Progenitor cell of endocrine pancreas (in vitro differentiated cells): ENCODE results near the gene B3GNT3. TPM values are rescaled to one million over a fixed set of nuclear protein-coding genes. Genes with fewer than 3 reads are reported as not detected.

ENCODE experiments used
- DNase-seq: peaks from one replicate; pipeline ENCODE4 v3.0.0; 2021; ENCODE audit warnings: low spot score; ENCODE audit not compliant: unreplicated experiment
- H3K27ac Mint-ChIP-seq: 2 replicates; pipeline ENCODE4 v1.8.0; 2021; ENCODE audit warnings: mild to moderate bottlenecking, moderate library complexity, mixed read lengths
- H3K27me3 Mint-ChIP-seq: 2 replicates; pipeline ENCODE4 v1.8.0; 2021; ENCODE audit warnings: mixed read lengths
- H3K36me3 Mint-ChIP-seq: 2 replicates; pipeline ENCODE4 v1.8.0; 2022; ENCODE audit warnings: mixed read lengths; ENCODE audit not compliant: insufficient read depth
- H3K4me1 Mint-ChIP-seq: 2 replicates; pipeline ENCODE4 v1.8.0; 2021; ENCODE audit warnings: low read depth, mixed read lengths
- H3K4me3 Mint-ChIP-seq: 2 replicates; pipeline ENCODE4 v1.8.0; 2021; ENCODE audit warnings: low read depth, mild to moderate bottlenecking, moderate library complexity, mixed read lengths
- H3K9me3 Mint-ChIP-seq: 2 replicates; pipeline ENCODE4 v1.8.0; 2021; ENCODE audit warnings: low read depth, mixed read lengths
- CTCF ChIP-seq: fragments of 200-600 bp; sonication (generic); IDR thresholded peaks from one replicate; pipeline ENCODE4 v1.5.0; 2021; ENCODE audit warnings: antibody characterized with exemption, mild to moderate bottlenecking; ENCODE audit not compliant: unreplicated experiment
- total RNA-seq: library from RNA; stranded (reverse); gene quantifications from 2 replicates; pipeline ENCODE4 v1.2.1, GENCODE V29; 2021

B3GNT3 gene
- total RNA-seq, 1 donor from 2014 or later = not detected

GRCh38 chr19:17803264-17803896 lies 8.4 kb downstream of the B3GNT3 start:
- peaks cover 13% of the 10 kb centered on the region for H3K27me3 Mint-ChIP-seq
- no peak for TF ChIP-seq CTCF
- H3K9me3 Mint-ChIP-seq = no peaks in the 10 kb centered on the region
- no peak overlapping the region for H3K27ac Mint-ChIP-seq
- no peak for DNase-seq
- no peaks in the 10 kb centered on the region for H3K36me3 Mint-ChIP-seq
- no peaks in the 10 kb centered on the region for H3K4me1 Mint-ChIP-seq
- no peak overlapping the region for H3K4me3 Mint-ChIP-seq

GRCh38 chr19:17805427-17805826 lies 10.5 kb downstream of the B3GNT3 start:
- no peaks in the 10 kb centered on the region for H3K9me3 Mint-ChIP-seq
- no peak overlapping the region for H3K27ac Mint-ChIP-seq
- H3K4me1 Mint-ChIP-seq = no peaks in the 10 kb centered on the region
- H3K36me3 Mint-ChIP-seq = no peaks in the 10 kb centered on the region
- H3K4me3 Mint-ChIP-seq = no peak overlapping the region
- DNase-seq = no peak
- TF ChIP-seq CTCF = no peak
- peaks cover 14% of the 10 kb centered on the region for H3K27me3 Mint-ChIP-seq

- Mint-ChIP-seq H3K36me3 (no peaks in the 10 kb centered on the region), H3K4me1 (no peaks in the 10 kb centered on the region), H3K4me3 (no peak overlapping the region), H3K27me3 (peaks cover 17% of the 10 kb centered on the region), H3K27ac (no peak overlapping the region), H3K9me3 (no peaks in the 10 kb centered on the region)
- no peak for TF ChIP-seq CTCF
- DNase-seq = no peak
These were observed 12.0 kb downstream of the B3GNT3 start for GRCh38 chr19:17806945-17807344.

GRCh38 chr19:17807731-17808316 lies 12.9 kb downstream of the B3GNT3 start:
- no peaks in the 10 kb centered on the region for H3K4me1 Mint-ChIP-seq
- no peaks in the 10 kb centered on the region for H3K36me3 Mint-ChIP-seq
- DNase-seq = no peak

GRCh38 chr19:17811103-17811502 lies 16.2 kb downstream of the B3GNT3 start:
- DNase-seq = no peak
- Mint-ChIP-seq H3K36me3 (no peaks in the 10 kb centered on the region), H3K9me3 (no peaks in the 10 kb centered on the region), H3K4me1 (no peaks in the 10 kb centered on the region), H3K27ac (no peak overlapping the region), H3K27me3 (peaks cover 20% of the 10 kb centered on the region), H3K4me3 (no peak overlapping the region)
- no peak for TF ChIP-seq CTCF

More at GRCh38 chr19:17807731-17808316, 12.9 kb downstream of the B3GNT3 start:
- Mint-ChIP-seq H3K9me3 (no peaks in the 10 kb centered on the region), H3K27ac (no peak overlapping the region), H3K27me3 (peaks cover 20% of the 10 kb centered on the region), H3K4me3 (no peak overlapping the region)
- TF ChIP-seq CTCF = no peak
